ENCODE data around the gene UBL4A.

DNA sequence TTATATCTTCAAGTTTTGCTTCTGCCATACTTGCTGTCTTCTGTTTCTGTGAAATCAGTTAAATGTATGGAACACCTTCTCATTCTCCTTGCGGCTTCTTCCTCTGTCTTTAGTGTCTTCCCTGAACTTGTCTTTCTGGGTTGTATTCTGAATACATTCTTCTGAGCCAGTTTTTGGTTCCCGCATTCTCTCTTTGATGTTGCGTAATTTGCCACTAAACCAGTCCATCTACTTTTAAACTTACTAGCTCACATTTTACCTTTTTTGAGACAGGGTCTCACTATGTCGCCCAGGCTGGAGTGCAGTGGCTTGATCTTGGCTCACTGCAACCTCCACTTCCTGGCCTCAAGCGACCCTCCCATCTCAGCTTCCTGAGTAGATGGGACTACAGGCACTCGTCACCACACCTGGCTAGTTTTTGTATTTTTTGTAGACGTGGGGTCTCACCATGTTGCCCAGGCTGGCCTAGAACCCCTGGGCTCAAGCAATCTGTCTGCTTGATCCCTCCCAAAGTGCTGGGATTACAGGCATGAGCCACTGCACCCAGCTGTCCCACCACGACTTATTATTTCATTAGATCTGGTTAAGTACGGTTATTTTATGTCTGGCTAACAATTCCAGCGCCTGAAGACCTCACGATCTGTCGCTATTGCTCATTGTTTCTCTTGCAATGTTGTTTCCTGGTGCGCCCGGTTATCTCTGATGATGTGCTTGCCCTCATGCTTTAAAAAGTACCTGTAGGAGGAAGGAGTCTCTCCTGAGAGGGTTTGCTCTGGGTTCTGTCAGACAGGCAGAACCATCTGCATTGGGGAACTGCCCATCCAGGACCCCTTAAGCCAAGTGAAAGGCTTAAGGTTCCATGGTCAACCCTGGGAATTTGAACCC is 39.4 kb upstream of the UBL4A start:
- TF ChIP-seq, protein P1, sequence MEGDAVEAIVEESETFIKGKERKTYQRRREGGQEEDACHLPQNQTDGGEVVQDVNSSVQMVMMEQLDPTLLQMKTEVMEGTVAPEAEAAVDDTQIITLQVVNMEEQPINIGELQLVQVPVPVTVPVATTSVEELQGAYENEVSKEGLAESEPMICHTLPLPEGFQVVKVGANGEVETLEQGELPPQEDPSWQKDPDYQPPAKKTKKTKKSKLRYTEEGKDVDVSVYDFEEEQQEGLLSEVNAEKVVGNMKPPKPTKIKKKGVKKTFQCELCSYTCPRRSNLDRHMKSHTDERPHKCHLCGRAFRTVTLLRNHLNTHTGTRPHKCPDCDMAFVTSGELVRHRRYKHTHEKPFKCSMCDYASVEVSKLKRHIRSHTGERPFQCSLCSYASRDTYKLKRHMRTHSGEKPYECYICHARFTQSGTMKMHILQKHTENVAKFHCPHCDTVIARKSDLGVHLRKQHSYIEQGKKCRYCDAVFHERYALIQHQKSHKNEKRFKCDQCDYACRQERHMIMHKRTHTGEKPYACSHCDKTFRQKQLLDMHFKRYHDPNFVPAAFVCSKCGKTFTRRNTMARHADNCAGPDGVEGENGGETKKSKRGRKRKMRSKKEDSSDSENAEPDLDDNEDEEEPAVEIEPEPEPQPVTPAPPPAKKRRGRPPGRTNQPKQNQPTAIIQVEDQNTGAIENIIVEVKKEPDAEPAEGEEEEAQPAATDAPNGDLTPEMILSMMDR (IDR thresholded peaks at IDR 0.05): no peak
- TF ChIP-seq POLR2A (IDR thresholded peaks at IDR 0.05): no peak

All from uterus (tissue), 2 donors.